CD4-positive, alpha-beta T cell (primary cell): Measurements from ENCODE around the gene EDN1. TPM values are rescaled to one million over a fixed set of nuclear protein-coding genes. Genes with fewer than 3 reads are reported as not detected.

ENCODE experiments used
- ATAC-seq: fragments of 200-7000 bp; cut with Tn5 transposase; one replicate; pipeline ENCODE4 v1.10.0; 2022; ENCODE audit warnings: mild to moderate bottlenecking; ENCODE audit not compliant: poor library complexity
- CTCF ChIA-PET: fragments of 350-600 bp; sonication (Branson Sonifier 250); formaldehyde crosslinking; loops from one replicate; lab custom pipeline; 2021; ENCODE audit warnings: antibody characterized with exemption, inconsistent platforms; lab: Charles Lee
- POLR2A ChIA-PET: fragments of 350-600 bp; sonication (Branson Sonifier 250); formaldehyde crosslinking; loops from one replicate; lab custom pipeline; 2021; ENCODE audit warnings: antibody characterized with exemption, inconsistent platforms; lab: Charles Lee
- DNase-seq, 14 experiments: peaks; one replicate each; pipeline ENCODE4 v3.0.0-alpha.2; 2013 to 2020; ENCODE audit warnings: mixed read lengths in 2 of 14
- H3K27ac ChIP-seq, 2 donors: one replicate each; pipeline versions ENCODE4 v1.5.1 to v1.7.0; 2013; ENCODE audit warnings: low read length in 2 of 2, low read depth in 1 of 2, mild to moderate bottlenecking in 1 of 2
- H3K27me3 ChIP-seq, 2 experiments: 1 replicate in 1 of 2; 2 replicates in 1 of 2; pipeline versions ENCODE4 v1.6.1 to v1.7.0; 2013; ENCODE audit warnings: low read length in 2 of 2, control low read depth in 1 of 2, mild to moderate bottlenecking in 1 of 2, moderate library complexity in 1 of 2; ENCODE audit not compliant: insufficient read depth in 2 of 2, control insufficient read depth in 1 of 2
- H3K36me3 ChIP-seq: one replicate; pipeline ENCODE4 v1.6.1; 2013; ENCODE audit warnings: low read length, control low read depth; ENCODE audit not compliant: insufficient read depth
- H3K4me1 ChIP-seq: one replicate; pipeline ENCODE4 v1.6.1; 2013; ENCODE audit warnings: low read length, control low read depth; ENCODE audit not compliant: insufficient read depth
- H3K4me3 ChIP-seq: one replicate; pipeline ENCODE4 v1.5.1; 2013; ENCODE audit warnings: mild to moderate bottlenecking, low read length, moderate library complexity
- H3K9me3 ChIP-seq, 2 experiments: 1 replicate in 1 of 2; 2 replicates in 1 of 2; pipeline versions ENCODE4 v1.6.1 to v1.7.0; 2013; ENCODE audit warnings: low read length in 2 of 2, mild to moderate bottlenecking in 2 of 2, control low read depth in 1 of 2, moderate library complexity in 1 of 2; ENCODE audit not compliant: control insufficient read depth in 1 of 2, insufficient read depth in 1 of 2
- H3K27ac Mint-ChIP-seq: one replicate; pipeline ENCODE4 v1.8.0; 2020; ENCODE audit warnings: mixed read lengths
- H3K27me3 Mint-ChIP-seq: one replicate; pipeline ENCODE4 v1.8.0; 2021; ENCODE audit warnings: mixed read lengths
- H3K36me3 Mint-ChIP-seq: one replicate; pipeline ENCODE4 v1.8.0; 2021; ENCODE audit warnings: low read depth, mixed read lengths
- H3K4me1 Mint-ChIP-seq: one replicate; pipeline ENCODE4 v1.8.0; 2021; ENCODE audit warnings: low read depth, mixed read lengths
- H3K4me3 Mint-ChIP-seq: one replicate; pipeline ENCODE4 v1.8.0; 2020; ENCODE audit warnings: mild to moderate bottlenecking, mixed read lengths
- H3K9me3 Mint-ChIP-seq: one replicate; pipeline ENCODE4 v1.8.0; 2020; ENCODE audit warnings: mixed read lengths
- CTCF ChIP-seq: fragments of 200-600 bp; IDR thresholded peaks from one replicate; pipeline ENCODE4 v1.8.0; 2022; ENCODE audit warnings: antibody characterized with exemption, mild to moderate bottlenecking
- intact Hi-C, 2 experiments: fragments of 100-400 bp; cut with DNase I in 1 of 2; cut with micrococcal nuclease in 1 of 2; formaldehyde crosslinking; loops; one replicate each; pipeline versions ENCODE4 v1.15.1 to v1.9.0; 2023 to 2025; cut with DNase I, micrococcal nuclease
- polyA plus RNA-seq, 2 donors: library from polyadenylated mRNA; unstranded; fragments of 120-200 nt; gene quantifications; one replicate each; pipeline ENCODE4 v1.2.1, GENCODE V29; 2013
- total RNA-seq, 174 experiments: library from RNA in 2 of 174; stranded (reverse) in 2 of 174; gene quantifications; one replicate each; pipeline ENCODE4 v1.2.3 and lab custom pipeline; 2021 to 2026

EDN1 gene
- 1 to 10 TPM in 1 of 2 experiments, under 1 TPM in 1; 0.80 to 1.1 TPM for total RNA-seq
- polyA plus RNA-seq (2013, experiment 1 of 2): 0.77 TPM
- polyA plus RNA-seq (2013, experiment 2 of 2): 1.5 TPM
- 0 to 3.2 (median 0.80) reads per million in 172 experiments for total RNA-seq (lab: John Stamatoyannopoulos, UW)

- no peaks in the 10 kb centered on the region for H3K9me3 ChIP-seq
- peaks cover 12% of the 10 kb centered on the region for H3K4me1 ChIP-seq
- H3K36me3 ChIP-seq: no peaks in the 10 kb centered on the region
- peak; percentile 82 for ATAC-seq
- DNase-seq: peak in 13 of 14 experiments; percentile 9 to 67 (median 30)
- TF ChIP-seq CTCF: peak; percentile 9
- Mint-ChIP-seq H3K9me3 (no peaks in the 10 kb centered on the region), H3K27ac (no peak within 1 kb of the TSS), H3K4me1 (peaks cover 20% of the 10 kb centered on the region), H3K4me3 (peak within 1 kb of the TSS; percentile 89), H3K27me3 (peaks cover 57% of the 10 kb centered on the region), H3K36me3 (no peaks in the 10 kb centered on the region)
- no peak within 1 kb of the TSS for H3K27ac ChIP-seq
- peaks cover 26 to 34% of the 10 kb centered on the region in 2 experiments for H3K27me3 ChIP-seq
- ChIA-PET POLR2A (interaction anchor here (0.6 to 1.2 kb wide), 5 partner anchors 10 to 1012 kb away, joined by 3 to 4 read pairs (median 3); no protein-coding TSS in a partner anchor), CTCF (interaction anchor here (0.9 to 1.7 kb wide), 5 partner anchors 12 to 635 kb away, joined by 3 to 5 read pairs (median 4); no protein-coding TSS in a partner anchor)
- intact Hi-C loops: loop anchor here (1.0 kb wide), 2 partner anchors 634 to 635 kb away; no protein-coding TSS in a partner anchor
- peak within 1 kb of the TSS; percentile 49 for H3K4me3 ChIP-seq
These were observed at the start of gene EDN1 for GRCh38 chr6:12289933-12290820. EDN1 (plus strand) TSS chr6:12290361; CDS start chr6:12290630, 269 bp downstream.

GRCh38 chr6:12241493-12242175 lies 48.5 kb upstream of the EDN1 start:
- H3K4me3 ChIP-seq: no peak overlapping the region
- Mint-ChIP-seq H3K4me3 (no peak overlapping the region), H3K27ac (no peak overlapping the region), H3K4me1 (no peaks in the 10 kb centered on the region), H3K36me3 (no peaks in the 10 kb centered on the region), H3K27me3 (peaks cover 8% of the 10 kb centered on the region), H3K9me3 (no peaks in the 10 kb centered on the region)
- no peaks in the 10 kb centered on the region for H3K36me3 ChIP-seq
- H3K4me1 ChIP-seq: no peaks in the 10 kb centered on the region
- ChIA-PET POLR2A (no interaction called here), CTCF (no interaction called here)
- no peak overlapping the region for H3K27ac ChIP-seq
- intact Hi-C loops: no loop called here
- DNase-seq (no peak), ATAC-seq (no peak)
- H3K9me3 ChIP-seq: no peaks in the 10 kb centered on the region
- H3K27me3 ChIP-seq: no peaks in the 10 kb centered on the region
- no peak for TF ChIP-seq CTCF

- Mint-ChIP-seq H3K27ac (no peak overlapping the region), H3K4me3 (no peak overlapping the region), H3K9me3 (no peaks in the 10 kb centered on the region), H3K4me1 (no peaks in the 10 kb centered on the region), H3K36me3 (no peaks in the 10 kb centered on the region), H3K27me3 (peaks cover 12% of the 10 kb centered on the region)
- ChIA-PET CTCF (interaction anchor here (0.8 kb wide), 1 partner anchor 9 kb away, joined by 3 read pairs; no protein-coding TSS in a partner anchor), POLR2A (no interaction called here)
- ATAC-seq (no peak), DNase-seq (no peak)
- no peak for TF ChIP-seq CTCF
- Histone ChIP-seq H3K4me3 (no peak overlapping the region), H3K36me3 (no peaks in the 10 kb centered on the region), H3K27ac (no peak overlapping the region), H3K9me3 (no peaks in the 10 kb centered on the region), H3K4me1 (no peaks in the 10 kb centered on the region), H3K27me3 (no peaks in the 10 kb centered on the region)
- intact Hi-C loops: no loop called here
These were observed 47.0 kb upstream of the EDN1 start for GRCh38 chr6:12243169-12243568.
